Left ventricle myocardium inferior (tissue), 1 donor: ENCODE measurements around the gene ANKRD55. TPM values are rescaled to one million over a fixed set of nuclear protein-coding genes. Genes with fewer than 3 reads are reported as not detected.
"Not testable (repeated sequence)": the region's sequence is repeated elsewhere in the genome, so short reads cannot be mapped to it uniquely, and the experiment has no call there.

ENCODE experiments used
- DNase-seq: peaks from one replicate; pipeline ENCODE4 v3.0.0-alpha.2; 2020
- H3K27ac ChIP-seq: fragments of 200-600 bp; replicated peaks from 2 replicates; pipeline ENCODE4 v1.8.0; 2021
- H3K27me3 ChIP-seq: fragments of 200-600 bp; 2 replicates; pipeline ENCODE4 v1.8.0; 2021; ENCODE audit warnings: low read depth
- H3K36me3 ChIP-seq: fragments of 200-600 bp; 2 replicates; pipeline ENCODE4 v1.8.0; 2021
- H3K4me1 ChIP-seq: fragments of 200-600 bp; 2 replicates; pipeline ENCODE4 v1.8.0; 2021
- H3K4me3 ChIP-seq: fragments of 200-600 bp; 2 replicates; pipeline ENCODE4 v1.8.0; 2021; ENCODE audit warnings: mild to moderate bottlenecking, moderate library complexity
- H3K9me3 ChIP-seq: fragments of 200-600 bp; replicated peaks from 2 replicates; pipeline ENCODE4 v1.8.0; 2021
- CTCF ChIP-seq: fragments of 200-600 bp; IDR thresholded peaks from 2 replicates; pipeline ENCODE4 v1.8.0; 2021; ENCODE audit warnings: antibody characterized with exemption, mild to moderate bottlenecking, borderline replicate concordance
- intact Hi-C: fragments of 100-400 bp; cut with micrococcal nuclease; formaldehyde crosslinking; loops from one replicate; pipeline ENCODE4 v1.11.0; 2022
- total RNA-seq: library from RNA; stranded (reverse); fragmentation: NEBNext Ultra II Directional; extraction: Animal tissue kit (Norgen Biotek cat#: 25700); gene quantifications from one replicate; pipeline ENCODE4 v1.2.1, GENCODE V29; 2021
- donor health status: DM: no; HTN: yes; CAD: no; lungs with severe emphysema.

ANKRD55 gene
- total RNA-seq, 1 donor from 2014 or later, result 0.27 TPM

DNA sequence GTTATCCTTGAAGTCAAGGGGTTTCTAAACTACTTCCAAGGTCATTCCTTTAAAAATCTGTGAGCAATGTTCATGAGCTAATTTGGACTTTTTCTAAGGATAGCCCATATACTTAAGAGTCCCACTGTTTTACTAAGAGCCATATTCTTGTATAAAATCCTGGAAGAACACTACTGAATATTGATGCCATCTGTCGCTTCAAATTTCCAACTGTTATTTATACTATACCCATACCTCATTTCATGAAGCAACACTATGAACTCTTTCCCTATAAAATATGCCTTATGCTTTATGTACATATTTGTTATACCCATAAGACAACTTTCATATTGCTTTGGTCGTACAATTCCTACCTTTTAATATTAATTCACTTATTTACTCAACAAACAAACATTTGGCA is 12.4 kb upstream of the ANKRD55 start:
- peaks cover 12% of the 10 kb centered on the region for H3K4me1 ChIP-seq
- intact Hi-C loops, result no loop called here
- TF ChIP-seq CTCF, result no peak
- no peak overlapping the region for H3K4me3 ChIP-seq
- no peak for DNase-seq
- H3K27me3 ChIP-seq, result no peaks in the 10 kb centered on the region
- H3K27ac ChIP-seq, result no peak overlapping the region
- H3K36me3 ChIP-seq, result no peaks in the 10 kb centered on the region
- peaks cover 12% of the 10 kb centered on the region for H3K9me3 ChIP-seq

GRCh38 chr5:56244627-56245026 is 11.5 kb upstream of the ANKRD55 start:
- intact Hi-C loops, result no loop called here
- no peak for DNase-seq
- Histone ChIP-seq H3K27me3 (no peaks in the 10 kb centered on the region), H3K4me1 (peaks cover 12% of the 10 kb centered on the region), H3K4me3 (no peak overlapping the region), H3K36me3 (no peaks in the 10 kb centered on the region), H3K27ac (no peak overlapping the region), H3K9me3 (peaks cover 18% of the 10 kb centered on the region)
- no peak for TF ChIP-seq CTCF

DNA sequence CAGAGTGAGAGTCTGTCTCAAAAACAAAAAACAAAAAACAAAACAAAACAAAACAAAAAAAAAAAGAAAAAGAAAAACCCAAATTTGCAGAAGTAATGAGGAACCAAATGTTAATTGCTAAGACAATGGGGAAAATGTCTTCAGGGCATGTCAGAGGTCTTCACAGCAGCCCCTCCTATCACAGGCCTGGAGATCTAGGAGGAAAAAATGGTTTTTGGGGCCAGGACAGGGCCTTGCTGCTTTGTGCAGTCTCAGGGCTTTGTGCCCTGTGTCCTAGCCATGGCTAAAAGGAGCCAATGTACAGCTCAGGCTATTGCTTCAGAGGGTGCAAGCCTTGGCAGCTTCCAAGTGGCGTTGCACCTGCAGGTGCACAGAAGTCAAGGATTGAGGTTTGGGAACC is 9.1 kb upstream of the ANKRD55 start:
- H3K27ac ChIP-seq, H3K4me1 ChIP-seq, H3K36me3 ChIP-seq, intact Hi-C loops, DNase-seq, H3K27me3 ChIP-seq, H3K4me3 ChIP-seq: not testable (repeated sequence)
- peaks cover 32% of the 10 kb centered on the region for H3K9me3 ChIP-seq

DNA sequence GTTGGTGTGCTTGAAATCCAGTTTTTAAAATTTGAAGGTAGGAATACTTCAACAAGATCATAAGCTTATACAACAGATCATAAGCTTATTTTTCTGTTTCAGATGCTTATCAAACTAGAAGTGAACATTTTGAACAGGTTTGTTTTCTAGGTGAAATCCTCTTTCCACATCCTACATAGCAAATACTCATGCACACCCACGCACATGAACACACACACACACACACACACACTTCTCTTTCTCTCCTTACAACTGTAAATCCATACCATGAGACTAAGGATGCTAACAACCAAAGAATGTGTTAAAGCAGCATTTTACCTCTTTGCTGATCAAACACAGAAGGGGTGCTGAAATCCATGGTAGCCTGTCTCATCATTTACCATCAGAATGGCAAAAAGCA is 592 bp downstream of the ANKRD55 start:
- Histone ChIP-seq H3K36me3 (no peaks in the 10 kb centered on the region), H3K27ac (no peak overlapping the region), H3K27me3 (peaks cover 7% of the 10 kb centered on the region), H3K4me3 (no peak overlapping the region), H3K4me1 (no peaks in the 10 kb centered on the region), H3K9me3 (no peaks in the 10 kb centered on the region)
- intact Hi-C loops, result no loop called here
- DNase-seq, result no peak
- TF ChIP-seq CTCF, result no peak

DNA sequence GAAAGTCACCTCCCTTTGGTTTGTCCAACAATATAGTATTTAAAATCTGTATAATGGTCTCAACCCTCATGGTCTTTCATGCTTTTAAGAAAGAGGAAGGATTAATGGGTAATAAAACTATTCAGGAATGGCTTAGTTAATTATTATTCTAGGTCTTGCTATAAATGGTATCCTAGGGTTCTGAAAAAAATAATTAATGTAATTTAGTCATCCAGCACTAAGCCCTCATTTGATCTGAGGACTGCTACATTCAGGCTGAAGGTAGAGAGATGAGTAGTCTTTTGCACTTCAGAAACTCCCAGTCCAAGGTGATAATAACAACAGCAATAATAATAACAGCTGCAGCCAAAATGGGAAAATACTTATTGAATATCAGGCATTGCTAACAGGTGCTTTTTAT is 2.6 kb downstream of the ANKRD55 start:
- Histone ChIP-seq H3K9me3 (peaks cover under 1% of the 10 kb centered on the region), H3K27me3 (peaks cover 7% of the 10 kb centered on the region), H3K27ac (no peak overlapping the region), H3K36me3 (no peaks in the 10 kb centered on the region), H3K4me1 (no peaks in the 10 kb centered on the region), H3K4me3 (no peak overlapping the region)
- DNase-seq, result no peak
- intact Hi-C loops, result no loop called here
- TF ChIP-seq CTCF, result no peak

GRCh38 chr5:56229111-56229510 is 4.0 kb downstream of the ANKRD55 start:
- Histone ChIP-seq H3K9me3 (peaks cover 14% of the 10 kb centered on the region), H3K27me3 (peaks cover 7% of the 10 kb centered on the region), H3K27ac (no peak overlapping the region), H3K4me3 (no peak overlapping the region), H3K4me1 (no peaks in the 10 kb centered on the region), H3K36me3 (no peaks in the 10 kb centered on the region)
- no peak for TF ChIP-seq CTCF
- intact Hi-C loops, result no loop called here
- no peak for DNase-seq
